ENCODE results near the gene LUC7L3.

DNA sequence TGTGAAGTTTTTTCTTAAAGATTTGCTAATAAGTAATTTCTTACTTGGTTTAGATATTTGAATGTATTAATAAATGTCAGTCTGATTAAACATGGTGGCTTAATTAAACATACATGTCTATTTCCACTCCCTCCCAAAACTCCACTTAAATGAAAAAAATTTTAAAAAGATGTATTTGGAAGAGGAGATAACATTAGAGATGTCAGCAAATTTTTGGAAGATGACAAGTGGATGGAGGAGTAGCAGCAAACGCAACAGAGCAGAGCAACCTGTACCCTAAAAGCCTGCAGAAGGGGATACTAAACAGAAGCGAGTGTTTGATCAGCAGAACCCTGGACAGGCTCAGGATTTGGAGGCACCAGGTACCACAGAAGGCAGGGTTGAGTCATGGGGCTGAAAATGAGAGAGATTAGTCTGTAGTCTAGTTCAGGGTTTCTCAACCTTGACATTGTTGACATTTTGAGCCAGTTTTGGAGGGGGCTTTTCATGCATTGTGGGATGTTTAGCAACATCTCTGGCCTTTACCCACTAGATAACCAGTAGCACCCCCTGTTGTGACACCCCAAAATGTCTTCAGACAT is 17.8 kb downstream of the LUC7L3 start:
- TF ChIP-seq, protein P1, sequence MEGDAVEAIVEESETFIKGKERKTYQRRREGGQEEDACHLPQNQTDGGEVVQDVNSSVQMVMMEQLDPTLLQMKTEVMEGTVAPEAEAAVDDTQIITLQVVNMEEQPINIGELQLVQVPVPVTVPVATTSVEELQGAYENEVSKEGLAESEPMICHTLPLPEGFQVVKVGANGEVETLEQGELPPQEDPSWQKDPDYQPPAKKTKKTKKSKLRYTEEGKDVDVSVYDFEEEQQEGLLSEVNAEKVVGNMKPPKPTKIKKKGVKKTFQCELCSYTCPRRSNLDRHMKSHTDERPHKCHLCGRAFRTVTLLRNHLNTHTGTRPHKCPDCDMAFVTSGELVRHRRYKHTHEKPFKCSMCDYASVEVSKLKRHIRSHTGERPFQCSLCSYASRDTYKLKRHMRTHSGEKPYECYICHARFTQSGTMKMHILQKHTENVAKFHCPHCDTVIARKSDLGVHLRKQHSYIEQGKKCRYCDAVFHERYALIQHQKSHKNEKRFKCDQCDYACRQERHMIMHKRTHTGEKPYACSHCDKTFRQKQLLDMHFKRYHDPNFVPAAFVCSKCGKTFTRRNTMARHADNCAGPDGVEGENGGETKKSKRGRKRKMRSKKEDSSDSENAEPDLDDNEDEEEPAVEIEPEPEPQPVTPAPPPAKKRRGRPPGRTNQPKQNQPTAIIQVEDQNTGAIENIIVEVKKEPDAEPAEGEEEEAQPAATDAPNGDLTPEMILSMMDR (IDR thresholded peaks at IDR 0.05): no peak
- TF ChIP-seq POLR2A (IDR thresholded peaks at IDR 0.05): no peak

Measured in right lobe of liver (tissue), 4 donors.